ENCODE measurements around the gene MRPL28.
"Not testable (repeated sequence)": the region's sequence is repeated elsewhere in the genome, so short reads cannot be mapped to it uniquely, and the experiment has no call there.

MRPL28 gene

GRCh38 chr16:363766-364490, 6.4 kb downstream of the MRPL28 start:
- no peak overlapping the region for H3K4me3 ChIP-seq

GRCh38 chr16:363110-363765, 7.1 kb downstream of the MRPL28 start:
- Histone ChIP-seq H3K27ac (no peak overlapping the region), H3K4me3 (no peak overlapping the region)

More at GRCh38 chr16:363766-364490, 6.4 kb downstream of the MRPL28 start:
- no peak overlapping the region for H3K27ac ChIP-seq

GRCh38 chr16:362702-362999, 7.7 kb downstream of the MRPL28 start:
- H3K4me3 ChIP-seq, H3K27ac ChIP-seq: not testable (repeated sequence)

GRCh38 chr16:361872-362701, 8.3 kb downstream of the MRPL28 start:
- no peak overlapping the region for H3K4me3 ChIP-seq
- no peak overlapping the region for H3K27ac ChIP-seq

GRCh38 chr16:361341-361871, 8.9 kb downstream of the MRPL28 start:
- no peak overlapping the region for H3K4me3 ChIP-seq
- H3K27ac ChIP-seq = no peak overlapping the region

GRCh38 chr16:360698-361336, 9.5 kb downstream of the MRPL28 start:
- Histone ChIP-seq H3K4me3 (no peak overlapping the region), H3K27ac (no peak overlapping the region)

- H3K27ac ChIP-seq = no peak overlapping the region
- no peak overlapping the region for H3K4me3 ChIP-seq
These were observed 10.3 kb downstream of the MRPL28 start for GRCh38 chr16:359871-360697.

- H3K27ac ChIP-seq = no peak overlapping the region
- H3K4me3 ChIP-seq = no peak overlapping the region
These were observed 11.1 kb downstream of the MRPL28 start for GRCh38 chr16:359067-359763.

- no peak overlapping the region for H3K4me3 ChIP-seq
- no peak overlapping the region for H3K27ac ChIP-seq
These were observed 13.6 kb downstream of the MRPL28 start for GRCh38 chr16:356741-357140.

- Histone ChIP-seq H3K4me3 (no peak overlapping the region), H3K27ac (peak overlapping the region in 5 of 21 experiments; percentile 4 to 83 (median 24))
These were observed 15.3 kb downstream of the MRPL28 start for GRCh38 chr16:354971-355461.

- H3K27ac ChIP-seq = peak overlapping the region in 8 of 21 experiments; percentile 4 to 83 (median 74)
- no peak overlapping the region for H3K4me3 ChIP-seq
These were observed 16.0 kb downstream of the MRPL28 start for GRCh38 chr16:354291-354881.

- peak overlapping the region; percentile 19 to 89 (median 34) for H3K4me3 ChIP-seq
These were observed 16.7 kb downstream of the MRPL28 start for GRCh38 chr16:353404-354290.

GRCh38 chr16:352547-353403, 17.6 kb downstream of the MRPL28 start, which contains the start of gene AXIN1:
Gene AXIN1 (minus strand): TSS chr16:352723. CDS start chr16:347025, 5,698 bp downstream.
- peak within 1 kb of the TSS; percentile 48 to 89 (median 73) for H3K4me3 ChIP-seq
- peak within 1 kb of the TSS in 20 of 21 experiments; percentile 43 to 92 (median 72) for H3K27ac ChIP-seq

More at GRCh38 chr16:353404-354290, 16.7 kb downstream of the MRPL28 start:
- H3K27ac ChIP-seq = peak overlapping the region in 19 of 21 experiments; percentile 10 to 83 (median 68)

GRCh38 chr16:351804-352520, 18.4 kb downstream of the MRPL28 start:
- H3K4me3 ChIP-seq = peak overlapping the region; percentile 48 to 89 (median 73)
- H3K27ac ChIP-seq = peak overlapping the region in 20 of 21 experiments; percentile 29 to 92 (median 72)

GRCh38 chr16:350203-350602, 20.1 kb downstream of the MRPL28 start:
- no peak overlapping the region for H3K4me3 ChIP-seq
- no peak overlapping the region for H3K27ac ChIP-seq
